ENCODE measurements around the gene NCBP2.

- TF ChIP-seq CTCF (IDR thresholded peaks at IDR 0.05) (no peak), POLR2AphosphoS5 (IDR thresholded peaks at IDR 0.05) (no peak)
These were observed 49.5 kb upstream of the NCBP2 start for GRCh38 chr3:196991581-196992460.

Data from prostate gland (tissue), 2 donors.